GM21381 (cell line): ENCODE measurements around the gene PTGES3L.
"Not testable (repeated sequence)": the region's sequence is repeated elsewhere in the genome, so short reads cannot be mapped to it uniquely, and the experiment has no call there.

Experiments
- ATAC-seq: cut with Tn5 transposase; IDR thresholded peaks from one replicate; pipeline ENCODE4 v1.9.1; 2021; ENCODE audit warnings: mild to moderate bottlenecking, moderate library complexity; ENCODE audit not compliant: unreplicated experiment

The PTGES3L gene

DNA sequence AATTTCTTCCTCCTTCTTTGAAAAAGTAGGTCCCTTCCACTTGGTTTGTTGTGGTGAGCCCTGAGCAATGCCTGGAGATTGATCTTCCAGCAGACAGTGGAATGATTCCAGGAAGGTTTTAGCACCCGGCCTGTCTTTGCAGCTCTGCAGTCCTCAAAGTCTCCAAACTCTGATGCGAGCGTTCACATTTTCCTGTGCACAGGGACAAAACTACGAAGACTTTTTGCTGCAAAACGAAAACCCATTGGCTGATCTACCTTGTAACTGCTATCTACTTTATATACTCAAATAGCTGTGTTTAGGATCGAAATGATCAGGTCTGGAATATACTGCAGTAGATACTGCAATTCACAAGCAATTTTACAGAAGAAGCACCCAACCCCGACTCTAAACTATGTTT lies 57.6 kb downstream of the PTGES3L start:
- no peak for ATAC-seq

DNA sequence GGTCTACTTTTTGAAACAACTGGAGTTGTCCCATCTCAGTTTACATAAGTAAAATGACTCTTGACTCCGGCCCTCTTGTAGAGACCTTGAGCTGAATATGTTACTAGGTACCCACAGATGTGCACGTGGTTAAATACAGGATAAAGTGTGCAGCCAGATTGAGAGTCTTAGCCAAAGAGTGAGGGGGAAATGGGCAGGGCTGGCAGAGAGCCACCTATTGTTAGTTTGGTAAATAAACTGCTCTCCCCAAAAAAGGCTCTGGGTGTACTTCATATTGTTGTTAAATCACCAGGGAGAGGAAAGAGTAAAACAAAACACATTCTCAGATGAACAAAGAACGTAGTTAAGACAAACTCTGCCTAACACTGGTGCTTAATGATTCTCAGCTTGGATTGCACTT lies 59.0 kb downstream of the PTGES3L start:
- no peak for ATAC-seq

DNA sequence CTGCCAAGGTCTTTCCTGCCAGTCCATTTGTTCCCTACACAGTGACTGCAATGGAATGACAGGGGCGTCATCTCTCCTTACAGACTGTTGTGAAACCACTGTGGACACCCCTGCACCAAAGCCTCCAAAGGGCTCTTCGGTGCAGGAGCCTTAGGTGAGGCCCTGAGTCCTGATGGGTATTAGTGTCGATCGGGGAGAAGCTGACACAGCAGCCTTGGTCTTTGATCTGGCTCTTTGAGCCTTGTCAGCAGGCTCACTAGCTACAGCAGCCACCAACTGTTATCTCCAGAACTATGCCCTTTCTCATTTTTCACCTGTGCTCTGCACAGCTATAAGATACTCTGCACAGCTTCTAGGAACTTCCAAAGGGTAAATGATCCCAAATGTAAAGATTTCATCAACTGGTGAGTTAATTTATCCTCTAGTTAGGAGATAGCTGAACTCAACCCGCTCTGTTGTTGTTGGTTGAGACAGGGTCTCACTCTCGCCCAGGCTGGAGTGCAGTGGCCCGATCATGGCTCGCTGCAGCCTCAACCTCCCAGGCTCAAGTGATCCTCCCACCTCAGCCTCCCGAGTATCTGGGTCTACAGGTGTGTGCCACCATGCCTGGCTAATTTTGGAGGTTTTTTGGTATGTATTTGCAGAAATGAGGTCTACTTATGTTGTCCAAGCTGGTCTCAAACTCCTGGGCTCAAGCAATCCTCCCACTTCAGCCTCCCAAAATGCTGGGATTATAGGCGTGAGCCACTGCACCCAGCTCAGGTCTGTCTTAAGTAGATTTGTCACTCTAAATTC lies 59.6 kb downstream of the PTGES3L start:
- no peak for ATAC-seq

DNA sequence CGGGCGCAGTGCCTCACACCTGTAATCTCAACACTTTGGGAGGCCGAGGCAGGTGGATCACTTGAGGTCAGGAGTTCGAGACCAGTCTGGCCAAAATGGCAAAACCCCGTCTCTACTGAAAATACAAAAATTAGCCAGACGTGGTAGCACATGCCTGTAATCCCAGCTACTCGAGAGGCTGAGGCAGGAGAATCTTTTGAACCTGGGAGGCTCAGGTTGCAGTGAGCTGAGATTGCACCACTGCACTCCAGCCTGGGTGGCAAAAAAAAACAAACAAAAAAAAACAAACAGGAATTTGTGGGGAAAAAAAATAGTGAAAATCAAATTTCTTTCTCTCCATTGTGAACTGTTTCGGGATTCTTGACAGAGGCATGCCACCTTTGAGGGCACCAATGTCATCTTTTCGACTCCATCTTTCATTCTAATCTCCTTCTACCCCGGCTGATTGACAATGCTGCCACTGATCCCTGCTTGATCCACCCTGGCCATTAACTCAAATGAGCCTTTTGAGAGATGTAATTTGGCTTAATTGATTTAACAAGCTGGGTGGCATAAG lies 60.3 kb downstream of the PTGES3L start:
- not testable (repeated sequence) for ATAC-seq

- ATAC-seq, result no peak
These were observed 60.9 kb downstream of the PTGES3L start for GRCh38 chr17:42918902-42919521.
